Transverse colon (tissue), 4 donors: ENCODE results near the gene FRMD8. TPM values are rescaled to one million over a fixed set of nuclear protein-coding genes. Genes with fewer than 3 reads are reported as not detected.
A peak's percentile ranks its signal among the peaks of the same experiment; 100 is the strongest.

ENCODE experiments used
- DNase-seq: peaks from one replicate; pipeline ENCODE4 v3.0.0-alpha.2; 2019
- H3K27ac ChIP-seq, 4 donors: fragments of 200-600 bp; sonication (generic); 2 replicates each; pipeline ENCODE4 v1.5.1; 2016 to 2018; ENCODE audit warnings: inconsistent platforms in 4 of 4
- H3K27me3 ChIP-seq: fragments of 200-600 bp; sonication (generic); 2 replicates; pipeline ENCODE4 v1.5.1; 2017; ENCODE audit warnings: inconsistent platforms
- H3K36me3 ChIP-seq, 4 donors: fragments of 200-600 bp; sonication (generic); 2 replicates each; pipeline ENCODE4 v1.5.1; 2017 to 2019; ENCODE audit warnings: inconsistent platforms in 4 of 4
- H3K4me1 ChIP-seq, 4 donors: fragments of 200-600 bp; sonication (generic); 2 replicates each; pipeline ENCODE4 v1.5.1; 2017 to 2020; ENCODE audit warnings: inconsistent platforms in 4 of 4
- H3K4me3 ChIP-seq, 4 donors: fragments of 200-600 bp; sonication (generic); 1 replicate in 1 of 4; 2 replicates in 3 of 4; pipeline versions ENCODE4 v1.5.1 to v1.6.1; 2017 to 2019; ENCODE audit warnings: inconsistent platforms in 4 of 4
- H3K9me3 ChIP-seq, 2 donors: fragments of 200-600 bp; sonication (generic); 2 replicates each; pipeline ENCODE4 v1.5.1; 2017 to 2019; ENCODE audit warnings: inconsistent platforms in 2 of 2
- EP300 ChIP-seq: sonication (generic); formaldehyde crosslinking; IDR thresholded peaks from one replicate; pipeline ENCODE4 v1.6.1; 2017; ENCODE audit warnings: antibody characterized with exemption, low read depth
- POLR2A ChIP-seq: fragments of 450-650 bp; IDR thresholded peaks from one replicate; pipeline ENCODE4 v1.6.1; 2016; ENCODE audit warnings: antibody characterized with exemption, mild to moderate bottlenecking, moderate library complexity
- POLR2AphosphoS5 ChIP-seq, 3 donors: sonication (generic); formaldehyde crosslinking; IDR thresholded peaks; one replicate each; pipeline ENCODE4 v1.6.1; 2016; ENCODE audit warnings: antibody characterized with exemption in 3 of 3
- WGBS, 2 donors: methylation state at CpG; one replicate each; pipeline ENCODE4 v1.1.5; 2018; ENCODE audit warnings: low coverage in 1 of 2; 5-methylcytosine and 5-hydroxymethylcytosine counted together
- in situ Hi-C, 4 donors: fragments of 200-750 bp; cut with MboI; loops; one replicate each; pipeline versions ENCODE4 v1.15.0 to v1.15.1; 2017; ENCODE audit warnings: low sequenced_read_pairs in 3 of 4, low pct_ligation_motif_present in 1 of 4, low pct_unique_long_range_greater_than_20kb in 1 of 4
- intact Hi-C: fragments of 100-400 bp; cut with DNase I; formaldehyde crosslinking; loops from one replicate; pipeline ENCODE4 v1.15.1; 2023; ENCODE audit warnings: low total_unique reads
- total RNA-seq, 4 donors: library from RNA; depleted of rRNA; stranded (reverse); fragments of >200 nt; gene quantifications; one replicate each; pipeline ENCODE4 v1.1.0, GENCODE V29; 2016
- TF ChIP-seq, protein P1 (sequence below), 5 experiments: fragments of 200-600 bp in 3 of 5; fragments of 450-650 bp in 2 of 5; sonication (generic) in 3 of 5; IDR thresholded peaks; 1 replicate in 2 of 5; 2 replicates in 3 of 5; pipeline ENCODE4 v1.5.1; 2016 to 2017; ENCODE audit warnings: antibody characterized with exemption in 5 of 5, inconsistent platforms in 3 of 5, mild to moderate bottlenecking in 2 of 5, moderate library complexity in 1 of 5

FRMD8 gene, protein sequence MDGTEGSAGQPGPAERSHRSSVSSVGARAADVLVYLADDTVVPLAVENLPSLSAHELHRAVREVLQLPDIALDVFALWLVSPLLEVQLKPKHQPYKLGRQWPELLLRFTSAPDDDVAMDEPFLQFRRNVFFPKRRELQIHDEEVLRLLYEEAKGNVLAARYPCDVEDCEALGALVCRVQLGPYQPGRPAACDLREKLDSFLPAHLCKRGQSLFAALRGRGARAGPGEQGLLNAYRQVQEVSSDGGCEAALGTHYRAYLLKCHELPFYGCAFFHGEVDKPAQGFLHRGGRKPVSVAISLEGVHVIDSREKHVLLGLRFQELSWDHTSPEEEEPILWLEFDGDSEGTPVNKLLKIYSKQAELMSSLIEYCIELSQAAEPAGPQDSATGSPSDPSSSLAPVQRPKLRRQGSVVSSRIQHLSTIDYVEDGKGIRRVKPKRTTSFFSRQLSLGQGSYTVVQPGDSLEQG
- 100 to 1,000 TPM in 3 of 4 donors, 10 to 100 TPM in 1; 64.3 to 164 (median 128) TPM for total RNA-seq

GRCh38 chr11:65386307-65387140 is at the start of gene FRMD8:
FRMD8 (plus strand) TSS chr11:65386637; CDS start chr11:65387037, 400 bp downstream.
- peak; percentile 94 for TF ChIP-seq POLR2A
- TF ChIP-seq EP300, result no peak
- TF ChIP-seq, protein P1, sequence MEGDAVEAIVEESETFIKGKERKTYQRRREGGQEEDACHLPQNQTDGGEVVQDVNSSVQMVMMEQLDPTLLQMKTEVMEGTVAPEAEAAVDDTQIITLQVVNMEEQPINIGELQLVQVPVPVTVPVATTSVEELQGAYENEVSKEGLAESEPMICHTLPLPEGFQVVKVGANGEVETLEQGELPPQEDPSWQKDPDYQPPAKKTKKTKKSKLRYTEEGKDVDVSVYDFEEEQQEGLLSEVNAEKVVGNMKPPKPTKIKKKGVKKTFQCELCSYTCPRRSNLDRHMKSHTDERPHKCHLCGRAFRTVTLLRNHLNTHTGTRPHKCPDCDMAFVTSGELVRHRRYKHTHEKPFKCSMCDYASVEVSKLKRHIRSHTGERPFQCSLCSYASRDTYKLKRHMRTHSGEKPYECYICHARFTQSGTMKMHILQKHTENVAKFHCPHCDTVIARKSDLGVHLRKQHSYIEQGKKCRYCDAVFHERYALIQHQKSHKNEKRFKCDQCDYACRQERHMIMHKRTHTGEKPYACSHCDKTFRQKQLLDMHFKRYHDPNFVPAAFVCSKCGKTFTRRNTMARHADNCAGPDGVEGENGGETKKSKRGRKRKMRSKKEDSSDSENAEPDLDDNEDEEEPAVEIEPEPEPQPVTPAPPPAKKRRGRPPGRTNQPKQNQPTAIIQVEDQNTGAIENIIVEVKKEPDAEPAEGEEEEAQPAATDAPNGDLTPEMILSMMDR (IDR thresholded peaks at IDR 0.05), result no peak
- TF ChIP-seq POLR2AphosphoS5 (IDR thresholded peaks at IDR 0.05), result peak; percentile 96 to 98 (median 97)
- in situ Hi-C loops, result no loop called here
- WGBS, 2 donors, result 0 to 2% methylated on average over 8 to 41 of the region's 76 CpGs

GRCh38 chr11:65338676-65339075 is 47.8 kb upstream of the FRMD8 start:
- TF ChIP-seq EP300 (no peak), POLR2A (no peak), POLR2AphosphoS5 (IDR thresholded peaks at IDR 0.05) (no peak)
- TF ChIP-seq, protein P1 (IDR thresholded peaks at IDR 0.05), result no peak
- in situ Hi-C loops (no loop called here), intact Hi-C loops (no loop called here)
- peaks cover 11 to 22% (median 16%) of the 10 kb centered on the region in 4 donors for H3K4me1 ChIP-seq
- no peaks in the 10 kb centered on the region for H3K27me3 ChIP-seq
- peaks cover 0 to 36% (median 16%) of the 10 kb centered on the region in 4 donors for H3K36me3 ChIP-seq
- 85 to 93% methylated on average over 5 to 7 of the region's 7 CpGs for WGBS, 2 donors
- no peak for DNase-seq
- H3K9me3 ChIP-seq, result no peaks in the 10 kb centered on the region
- no peak overlapping the region for H3K4me3 ChIP-seq
- no peak overlapping the region for H3K27ac ChIP-seq

More at GRCh38 chr11:65386307-65387140, at the start of gene FRMD8:
- DNase-seq, result peak; percentile 95
- Histone ChIP-seq H3K4me1 (peaks cover 46 to 91% (median 71%) of the 10 kb centered on the region in 4 donors), H3K4me3 (peak within 1 kb of the TSS; percentile 72 to 87 (median 80)), H3K27ac (peak within 1 kb of the TSS; percentile 88 to 98 (median 98)), H3K27me3 (no peaks in the 10 kb centered on the region), H3K36me3 (no peaks in the 10 kb centered on the region), H3K9me3 (no peaks in the 10 kb centered on the region)
- intact Hi-C loops, result no loop called here

GRCh38 chr11:65340226-65340625 is 46.2 kb upstream of the FRMD8 start:
- 92 to 94% methylated on average over 2 to 11 of the region's 11 CpGs for WGBS, 2 donors
- no peak overlapping the region for H3K4me3 ChIP-seq
- TF ChIP-seq, protein P1 (IDR thresholded peaks at IDR 0.05), result no peak
- TF ChIP-seq POLR2A (no peak), EP300 (no peak), POLR2AphosphoS5 (IDR thresholded peaks at IDR 0.05) (no peak)
- no peak for DNase-seq
- intact Hi-C loops, result no loop called here
- no peaks in the 10 kb centered on the region for H3K27me3 ChIP-seq
- no peaks in the 10 kb centered on the region for H3K9me3 ChIP-seq
- no peak overlapping the region for H3K27ac ChIP-seq
- H3K4me1 ChIP-seq, result peaks cover 3 to 11% (median 7%) of the 10 kb centered on the region in 4 donors
- H3K36me3 ChIP-seq, result peaks cover 0 to 51% (median 23%) of the 10 kb centered on the region in 4 donors
- in situ Hi-C loops, result no loop called here

- TF ChIP-seq POLR2AphosphoS5 (IDR thresholded peaks at IDR 0.05) (no peak), POLR2A (no peak), EP300 (no peak)
- TF ChIP-seq, protein P1 (IDR thresholded peaks at IDR 0.05), result no peak
- Histone ChIP-seq H3K27me3 (no peaks in the 10 kb centered on the region), H3K36me3 (peaks cover 0 to 65% (median 34%) of the 10 kb centered on the region in 4 donors), H3K27ac (no peak overlapping the region), H3K4me3 (no peak overlapping the region), H3K4me1 (peaks cover 0 to 9% (median 0%) of the 10 kb centered on the region in 4 donors), H3K9me3 (no peaks in the 10 kb centered on the region)
- 71 to 97% methylated on average over 2 to 3 of the region's 3 CpGs for WGBS, 2 donors
- in situ Hi-C loops (no loop called here), intact Hi-C loops (no loop called here)
- no peak for DNase-seq
These were observed 44.6 kb upstream of the FRMD8 start for GRCh38 chr11:65341856-65342255.
